ENCODE measurements around the gene CACNA1G. TPM values are rescaled to one million over a fixed set of nuclear protein-coding genes. Genes with fewer than 3 reads are reported as not detected.

CACNA1G gene
- total RNA-seq, 1 donor from 2014 or later, result 0.11 TPM

DNA sequence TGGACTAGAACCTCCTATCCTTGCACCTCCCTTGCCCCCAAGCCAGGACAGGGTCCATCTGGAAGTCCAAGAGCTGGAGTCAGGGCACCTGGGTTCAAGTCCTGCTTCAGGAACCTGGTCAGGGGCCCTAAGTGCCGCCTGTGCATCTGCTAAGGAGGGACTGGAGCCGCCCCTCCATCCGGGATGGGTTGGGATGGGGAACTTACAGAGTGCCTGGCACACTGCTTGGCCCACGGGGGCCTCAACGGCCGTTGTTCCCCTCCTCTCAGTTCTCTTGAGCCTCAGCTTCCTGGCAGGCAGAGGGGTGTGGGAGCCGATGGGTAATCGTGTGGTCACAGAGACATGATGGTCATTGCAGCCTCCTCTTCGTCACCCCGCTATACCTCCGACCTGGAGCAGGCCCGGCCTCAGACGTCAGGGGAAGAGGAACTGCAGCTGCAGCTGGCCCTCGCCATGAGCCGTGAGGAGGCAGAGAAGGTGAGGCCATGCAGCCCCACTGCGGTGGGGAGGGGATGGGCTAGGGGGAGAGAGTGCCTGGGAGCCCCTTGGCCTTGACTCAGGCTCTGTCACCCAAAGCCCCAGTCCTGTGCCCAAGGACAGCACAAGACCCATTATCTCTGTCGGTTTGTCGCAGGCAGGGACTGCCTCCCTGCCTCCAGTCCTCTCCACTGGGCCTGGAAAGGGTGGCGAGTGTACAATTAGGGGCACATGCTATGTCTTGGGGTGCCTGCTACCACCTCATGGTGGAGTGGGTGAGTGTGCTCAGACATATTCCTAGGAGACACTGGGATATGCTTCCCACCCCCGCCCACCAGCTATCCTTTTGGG, 22.6 kb upstream of the CACNA1G start:
- peaks cover 10% of the 10 kb centered on the region for H3K27me3 Mint-ChIP-seq (ENCODE audit: unreplicated experiment)
- TF ChIP-seq, protein P1, sequence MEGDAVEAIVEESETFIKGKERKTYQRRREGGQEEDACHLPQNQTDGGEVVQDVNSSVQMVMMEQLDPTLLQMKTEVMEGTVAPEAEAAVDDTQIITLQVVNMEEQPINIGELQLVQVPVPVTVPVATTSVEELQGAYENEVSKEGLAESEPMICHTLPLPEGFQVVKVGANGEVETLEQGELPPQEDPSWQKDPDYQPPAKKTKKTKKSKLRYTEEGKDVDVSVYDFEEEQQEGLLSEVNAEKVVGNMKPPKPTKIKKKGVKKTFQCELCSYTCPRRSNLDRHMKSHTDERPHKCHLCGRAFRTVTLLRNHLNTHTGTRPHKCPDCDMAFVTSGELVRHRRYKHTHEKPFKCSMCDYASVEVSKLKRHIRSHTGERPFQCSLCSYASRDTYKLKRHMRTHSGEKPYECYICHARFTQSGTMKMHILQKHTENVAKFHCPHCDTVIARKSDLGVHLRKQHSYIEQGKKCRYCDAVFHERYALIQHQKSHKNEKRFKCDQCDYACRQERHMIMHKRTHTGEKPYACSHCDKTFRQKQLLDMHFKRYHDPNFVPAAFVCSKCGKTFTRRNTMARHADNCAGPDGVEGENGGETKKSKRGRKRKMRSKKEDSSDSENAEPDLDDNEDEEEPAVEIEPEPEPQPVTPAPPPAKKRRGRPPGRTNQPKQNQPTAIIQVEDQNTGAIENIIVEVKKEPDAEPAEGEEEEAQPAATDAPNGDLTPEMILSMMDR (IDR thresholded peaks at IDR 0.05), result no peak
- H3K4me3 Mint-ChIP-seq (ENCODE audit: unreplicated experiment), result no peak overlapping the region
- peaks cover 22% of the 10 kb centered on the region for H3K4me1 Mint-ChIP-seq (ENCODE audit: unreplicated experiment)
- no peaks in the 10 kb centered on the region for H3K9me3 Mint-ChIP-seq (ENCODE audit: unreplicated experiment)
- H3K27ac Mint-ChIP-seq (ENCODE audit: unreplicated experiment), result no peak overlapping the region
- DNase-seq (ENCODE audit: extremely low spot score, unreplicated experiment), result no peak
- H3K36me3 Mint-ChIP-seq (ENCODE audit: unreplicated experiment), result no peaks in the 10 kb centered on the region

DNA sequence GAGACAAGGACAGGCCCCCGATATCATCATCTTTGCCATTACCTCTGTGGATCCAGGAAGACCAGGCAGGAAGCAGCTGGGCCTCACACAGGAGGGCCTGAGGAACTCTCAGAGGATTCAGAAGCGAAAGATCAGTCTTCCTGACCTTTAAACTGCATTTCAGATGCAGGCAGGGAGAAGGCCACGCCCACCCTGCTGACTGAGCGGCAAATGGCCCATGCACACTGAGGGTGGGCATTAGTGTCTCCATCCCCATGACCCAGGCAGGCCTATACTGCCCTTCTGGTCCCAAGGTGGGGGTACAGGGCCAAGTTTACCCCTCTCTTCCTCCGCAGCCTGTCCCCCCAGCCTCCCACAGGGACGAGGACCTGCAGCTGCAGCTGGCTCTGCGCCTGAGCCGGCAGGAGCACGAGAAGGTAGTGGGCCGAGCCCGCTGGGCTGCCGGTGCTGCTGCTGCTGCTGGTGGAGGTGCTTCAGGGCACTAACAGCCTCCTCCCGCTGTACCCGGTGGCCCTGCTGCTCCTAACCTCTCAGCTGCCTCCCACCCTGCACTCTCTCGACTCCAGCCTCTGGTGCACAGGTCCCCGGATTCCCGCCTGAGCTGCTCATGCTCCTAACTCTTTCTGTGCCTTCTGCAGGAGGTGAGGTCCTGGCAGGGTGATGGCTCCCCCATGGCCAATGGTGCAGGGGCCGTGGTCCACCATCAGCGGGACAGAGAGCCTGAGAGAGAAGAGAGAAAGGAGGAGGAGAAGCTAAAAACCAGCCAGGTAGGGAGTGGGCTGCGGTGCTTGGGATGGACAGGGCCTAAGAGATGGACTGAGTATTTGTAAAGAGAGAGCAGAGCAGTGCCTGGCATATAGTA, 21.7 kb upstream of the CACNA1G start:
- no peaks in the 10 kb centered on the region for H3K36me3 Mint-ChIP-seq (ENCODE audit: unreplicated experiment)
- H3K9me3 Mint-ChIP-seq (ENCODE audit: unreplicated experiment), result no peaks in the 10 kb centered on the region
- H3K4me3 Mint-ChIP-seq (ENCODE audit: unreplicated experiment), result no peak overlapping the region
- TF ChIP-seq, protein P1 (IDR thresholded peaks at IDR 0.05), result no peak
- peaks cover 1% of the 10 kb centered on the region for H3K27me3 Mint-ChIP-seq (ENCODE audit: unreplicated experiment)
- H3K4me1 Mint-ChIP-seq (ENCODE audit: unreplicated experiment), result peaks cover 15% of the 10 kb centered on the region
- no peak for DNase-seq (ENCODE audit: extremely low spot score, unreplicated experiment)
- H3K27ac Mint-ChIP-seq (ENCODE audit: unreplicated experiment), result no peak overlapping the region

DNA sequence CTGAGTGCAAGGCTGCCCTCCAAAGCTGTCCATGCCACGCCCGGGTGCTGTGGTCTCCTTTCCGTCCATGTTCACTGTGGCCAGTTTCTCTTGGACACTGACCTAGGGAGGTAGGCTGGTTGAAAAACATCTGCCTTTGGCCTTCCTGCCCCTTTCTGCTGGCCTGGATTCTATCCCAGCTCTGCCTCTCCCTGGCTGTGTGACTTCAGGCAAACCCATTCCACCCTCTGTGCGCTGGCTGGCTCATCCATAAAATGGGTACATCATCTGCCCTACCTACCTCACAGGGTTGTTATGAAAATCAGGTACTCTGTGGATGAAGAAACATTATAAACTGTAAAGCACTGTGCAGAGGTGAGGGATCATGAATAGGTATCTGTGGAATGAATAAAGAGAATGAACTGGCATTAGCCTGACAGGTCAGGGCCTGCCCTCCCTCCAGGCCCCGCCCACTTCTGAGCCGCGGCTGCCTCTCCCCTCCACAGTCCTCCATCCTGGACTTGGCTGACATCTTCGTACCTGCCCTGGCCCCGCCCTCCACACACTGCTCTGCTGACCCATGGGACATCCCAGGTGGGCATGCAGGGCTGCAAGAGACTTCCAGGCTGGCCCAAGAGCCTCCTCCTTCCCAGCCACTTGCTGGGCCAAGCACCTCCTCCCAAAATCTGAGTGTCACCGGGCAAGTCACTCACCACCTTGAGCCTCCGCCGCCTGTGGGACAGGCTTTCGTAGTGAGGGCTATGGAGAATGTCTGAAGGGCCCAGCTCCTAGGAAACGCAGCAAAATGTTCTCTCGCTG, 20.6 kb upstream of the CACNA1G start:
- H3K36me3 Mint-ChIP-seq (ENCODE audit: unreplicated experiment), result no peaks in the 10 kb centered on the region
- H3K27ac Mint-ChIP-seq (ENCODE audit: unreplicated experiment), result no peak overlapping the region
- no peaks in the 10 kb centered on the region for H3K27me3 Mint-ChIP-seq (ENCODE audit: unreplicated experiment)
- TF ChIP-seq, protein P1 (IDR thresholded peaks at IDR 0.05), result no peak
- H3K4me3 Mint-ChIP-seq (ENCODE audit: unreplicated experiment), result no peak overlapping the region
- no peaks in the 10 kb centered on the region for H3K9me3 Mint-ChIP-seq (ENCODE audit: unreplicated experiment)
- peaks cover 12% of the 10 kb centered on the region for H3K4me1 Mint-ChIP-seq (ENCODE audit: unreplicated experiment)
- DNase-seq (ENCODE audit: extremely low spot score, unreplicated experiment), result no peak

DNA sequence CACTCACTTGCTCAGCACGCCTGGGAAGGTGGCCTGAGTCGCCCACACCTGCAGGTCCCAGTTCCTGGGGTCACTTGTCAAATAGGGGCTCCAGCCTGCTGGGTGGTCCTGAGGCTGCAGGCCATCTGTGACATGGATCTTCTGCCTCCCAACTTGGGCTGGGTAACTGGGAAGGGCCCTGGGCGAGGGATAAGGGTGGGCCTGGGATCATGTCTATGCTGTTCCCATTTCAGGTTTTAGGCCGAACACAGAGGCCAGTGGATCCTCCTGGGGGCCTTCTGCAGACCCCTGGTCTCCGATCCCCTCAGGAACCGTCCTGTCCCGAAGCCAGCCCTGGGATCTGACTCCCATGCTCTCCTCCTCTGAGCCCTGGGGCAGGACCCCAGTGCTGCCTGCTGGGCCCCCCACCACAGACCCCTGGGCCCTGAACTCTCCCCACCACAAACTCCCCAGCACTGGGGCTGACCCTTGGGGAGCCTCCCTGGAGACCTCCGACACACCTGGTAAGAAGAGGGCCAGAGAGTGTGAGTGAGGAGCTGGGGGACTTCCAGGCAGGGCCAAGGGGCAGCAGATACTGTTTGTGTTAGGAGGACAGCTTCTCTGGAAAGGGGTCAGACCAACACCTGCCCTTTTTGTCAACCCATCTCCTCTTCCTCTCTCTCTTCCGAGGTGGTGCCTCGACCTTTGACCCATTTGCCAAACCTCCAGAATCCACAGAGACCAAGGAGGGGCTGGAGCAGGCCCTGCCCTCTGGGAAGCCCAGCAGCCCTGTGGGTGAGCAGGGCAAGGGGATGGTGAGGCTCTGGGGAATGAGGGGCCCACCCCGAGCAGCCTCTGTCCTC, 19.7 kb upstream of the CACNA1G start:
- H3K36me3 Mint-ChIP-seq (ENCODE audit: unreplicated experiment), result no peaks in the 10 kb centered on the region
- DNase-seq (ENCODE audit: extremely low spot score, unreplicated experiment), result no peak
- peaks cover 12% of the 10 kb centered on the region for H3K4me1 Mint-ChIP-seq (ENCODE audit: unreplicated experiment)
- H3K27me3 Mint-ChIP-seq (ENCODE audit: unreplicated experiment), result no peaks in the 10 kb centered on the region
- H3K4me3 Mint-ChIP-seq (ENCODE audit: unreplicated experiment), result no peak overlapping the region
- H3K9me3 Mint-ChIP-seq (ENCODE audit: unreplicated experiment), result no peaks in the 10 kb centered on the region
- H3K27ac Mint-ChIP-seq (ENCODE audit: unreplicated experiment), result no peak overlapping the region
- TF ChIP-seq, protein P1 (IDR thresholded peaks at IDR 0.05), result no peak

All from osteocyte (in vitro differentiated cells).